H9 (cell line): ENCODE measurements around the gene CHSY3. TPM values are rescaled to one million over a fixed set of nuclear protein-coding genes. Genes with fewer than 3 reads are reported as not detected.

ENCODE experiments used
- DNase-seq: peaks from one replicate; pipeline ENCODE4 v3.0.0-alpha.2; 2017
- H2AFZ ChIP-seq: one replicate; pipeline ENCODE4 v1.6.1; 2013; ENCODE audit warnings: mild to moderate bottlenecking, low read length, control low read depth, moderate library complexity
- H2AK5ac ChIP-seq: 2 replicates; pipeline ENCODE4 v1.6.1; 2013; ENCODE audit warnings: low read length, control low read depth, mixed read lengths; ENCODE audit not compliant: insufficient read length
- H2BK120ac ChIP-seq: one replicate; pipeline ENCODE4 v1.6.1; 2013; ENCODE audit warnings: low read depth, mild to moderate bottlenecking, low read length, control low read depth, inconsistent platforms; ENCODE audit not compliant: poor library complexity, severe bottlenecking
- H2BK12ac ChIP-seq: 2 replicates; pipeline ENCODE4 v1.6.1; 2013; ENCODE audit warnings: low read length, control low read depth, mixed read lengths, low read depth; ENCODE audit not compliant: insufficient read length
- H2BK15ac ChIP-seq: 2 replicates; pipeline ENCODE4 v1.6.1; 2013; ENCODE audit warnings: low read depth, low read length, control low read depth
- H2BK20ac ChIP-seq: one replicate; pipeline ENCODE4 v1.6.1; 2013; ENCODE audit warnings: low read depth, mild to moderate bottlenecking, low read length, control low read depth, inconsistent platforms; ENCODE audit not compliant: poor library complexity, severe bottlenecking
- H2BK5ac ChIP-seq: 2 replicates; pipeline ENCODE4 v1.6.1; 2013; ENCODE audit warnings: low read length, control low read depth, mixed read lengths; ENCODE audit not compliant: insufficient read length
- H3K14ac ChIP-seq: 2 replicates; pipeline ENCODE4 v1.6.1; 2013; ENCODE audit warnings: low read length, control low read depth; ENCODE audit not compliant: insufficient read depth
- H3K18ac ChIP-seq: 2 replicates; pipeline ENCODE4 v1.6.1; 2013; ENCODE audit warnings: low read depth, mild to moderate bottlenecking, mixed read lengths, low read length, control low read depth; ENCODE audit not compliant: insufficient read length
- H3K23ac ChIP-seq: 2 replicates; pipeline ENCODE4 v1.6.1; 2013; ENCODE audit warnings: low read length, control low read depth, mixed read lengths, low read depth; ENCODE audit not compliant: insufficient read length
- H3K23me2 ChIP-seq: 2 replicates; pipeline ENCODE4 v1.6.1; 2013; ENCODE audit warnings: low read depth, mild to moderate bottlenecking, mixed read lengths, low read length, control low read depth; ENCODE audit not compliant: insufficient read length, poor library complexity, severe bottlenecking
- H3K27ac ChIP-seq: 2 replicates; pipeline ENCODE4 v1.5.1; 2013; ENCODE audit warnings: low read length, control low read depth, mixed read lengths, low read depth; ENCODE audit not compliant: insufficient read length
- H3K27me3 ChIP-seq: 2 replicates; pipeline ENCODE4 v1.6.1; 2013; ENCODE audit warnings: low read length, control low read depth, inconsistent platforms; ENCODE audit not compliant: insufficient read depth
- H3K4ac ChIP-seq: 2 replicates; pipeline ENCODE4 v1.6.1; 2013; ENCODE audit warnings: low read depth, mild to moderate bottlenecking, control low read depth, inconsistent platforms, low read length, moderate library complexity
- H3K4me1 ChIP-seq: 2 replicates; pipeline ENCODE4 v1.6.1; 2013; ENCODE audit warnings: low read length, control low read depth, inconsistent platforms; ENCODE audit not compliant: insufficient read depth
- H3K4me2 ChIP-seq: 2 replicates; pipeline ENCODE4 v1.6.1; 2013; ENCODE audit warnings: low read length, control low read depth, mixed read lengths; ENCODE audit not compliant: insufficient read length, insufficient read depth
- H3K56ac ChIP-seq: 2 replicates; pipeline ENCODE4 v1.6.1; 2013; ENCODE audit warnings: low read depth, mild to moderate bottlenecking, mixed read lengths, low read length, control low read depth; ENCODE audit not compliant: insufficient read length
- H3K79me1 ChIP-seq: 2 replicates; pipeline ENCODE4 v1.6.1; 2013; ENCODE audit warnings: low read depth, mild to moderate bottlenecking, moderate library complexity, low read length, control low read depth, inconsistent platforms; ENCODE audit not compliant: insufficient read depth, poor library complexity, severe bottlenecking
- H3K79me2 ChIP-seq: 2 replicates; pipeline ENCODE4 v1.6.1; 2013; ENCODE audit warnings: low read length, control low read depth, inconsistent platforms; ENCODE audit not compliant: insufficient read depth
- H3K9ac ChIP-seq: 2 replicates; pipeline ENCODE4 v1.6.1; 2013; ENCODE audit warnings: low read length, control low read depth, mixed read lengths; ENCODE audit not compliant: insufficient read length; ENCODE audit errors: extremely low read depth
- H3K9me3 ChIP-seq: one replicate; pipeline ENCODE4 v1.6.1; 2013; ENCODE audit warnings: low read depth, low read length, inconsistent platforms; ENCODE audit not compliant: control insufficient read depth
- H3T11ph ChIP-seq: one replicate; pipeline ENCODE4 v1.6.1; 2013; ENCODE audit warnings: mild to moderate bottlenecking, low read length, control low read depth, inconsistent platforms
- H4K20me1 ChIP-seq: one replicate; pipeline ENCODE4 v1.6.1; 2013; ENCODE audit not compliant: control insufficient read depth, insufficient read length, insufficient read depth
- H4K5ac ChIP-seq: 2 replicates; pipeline ENCODE4 v1.6.1; 2013; ENCODE audit warnings: low read depth, mild to moderate bottlenecking, mixed read lengths, low read length, control low read depth; ENCODE audit not compliant: insufficient read length
- H4K8ac ChIP-seq: replicated peaks from 2 replicates; pipeline ENCODE4 v1.6.1; 2013; ENCODE audit warnings: low read length, control low read depth, mixed read lengths, low read depth; ENCODE audit not compliant: insufficient read length
- H4K91ac ChIP-seq: 2 replicates; pipeline ENCODE4 v1.6.1; 2013; ENCODE audit warnings: low read depth, mild to moderate bottlenecking, moderate library complexity, mixed read lengths, low read length, control low read depth; ENCODE audit not compliant: insufficient read length
- H3K27ac Mint-ChIP-seq, 3 experiments: 2 replicates in 2 of 3; 3 replicates in 1 of 3; pipeline ENCODE4 v1.8.0; 2020 to 2021; ENCODE audit warnings: mixed read lengths in 3 of 3, mild to moderate bottlenecking in 1 of 3, moderate library complexity in 1 of 3
- H3K27me3 Mint-ChIP-seq: 2 replicates; pipeline ENCODE4 v1.8.0; 2021; ENCODE audit warnings: low read depth, mild to moderate bottlenecking, moderate library complexity, mixed read lengths
- H3K36me3 Mint-ChIP-seq, 3 experiments: 2 replicates in 2 of 3; 3 replicates in 1 of 3; pipeline ENCODE4 v1.8.0; 2020 to 2021; ENCODE audit warnings: low read depth in 3 of 3, mixed read lengths in 3 of 3; ENCODE audit not compliant: insufficient read depth in 1 of 3
- H3K4me1 Mint-ChIP-seq, 2 experiments: 2 replicates each; pipeline ENCODE4 v1.8.0; 2020; ENCODE audit warnings: mixed read lengths in 2 of 2
- H3K4me3 Mint-ChIP-seq, 2 experiments: 2 replicates in 1 of 2; 3 replicates in 1 of 2; pipeline ENCODE4 v1.8.0; 2020 to 2021; ENCODE audit warnings: mild to moderate bottlenecking in 2 of 2, mixed read lengths in 2 of 2, moderate library complexity in 1 of 2
- H3K9me3 Mint-ChIP-seq, 2 experiments: 2 replicates in 1 of 2; 3 replicates in 1 of 2; pipeline ENCODE4 v1.8.0; 2020; ENCODE audit warnings: mild to moderate bottlenecking in 2 of 2, mixed read lengths in 2 of 2, moderate library complexity in 1 of 2
- WGBS: extraction: QIAGEN DNeasy Blood & Tissue Kit; methylation state at CpG from one replicate; pipeline ENCODE4 v1.1.7; 2013; ENCODE audit warnings: missing lambda C conversion rate, low lambda C conversion rate, mixed read lengths; ENCODE audit not compliant: insufficient read length; ENCODE audit errors: extremely low coverage; 5-methylcytosine and 5-hydroxymethylcytosine counted together
- total RNA-seq: library from RNA; stranded (reverse); gene quantifications from 2 replicates; pipeline ENCODE4 v1.2.1, GENCODE V29; 2021
- TF ChIP-seq, protein P1 (sequence below): fragments of 200-600 bp; sonication (generic); conservative IDR thresholded peaks from 3 replicates; pipeline ENCODE4 v1.8.0; 2021; ENCODE audit warnings: antibody characterized with exemption, mild to moderate bottlenecking

The CHSY3 gene
- total RNA-seq, 1 experiment from 2014 or later, result 0.37 TPM

DNA sequence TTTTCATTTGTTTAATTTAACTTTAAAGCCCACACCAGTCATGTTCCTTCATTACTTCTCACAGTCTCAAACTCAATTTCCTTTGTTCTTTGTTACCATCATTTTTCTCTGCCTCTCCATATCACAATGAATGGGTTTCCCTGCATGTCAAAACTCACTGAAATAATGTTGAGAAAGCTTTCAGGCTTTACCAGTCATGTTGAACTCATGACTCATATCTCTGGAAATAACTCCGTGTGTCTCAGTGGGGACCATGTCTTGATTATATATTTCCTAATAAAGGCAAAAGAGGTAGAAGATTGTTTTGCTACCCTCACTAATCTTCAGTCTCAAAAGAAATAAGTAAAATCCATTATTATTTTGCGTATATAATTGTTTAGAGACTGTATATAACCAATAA is 231.2 kb downstream of the CHSY3 start:
- Histone ChIP-seq H3K79me2 (no peaks in the 10 kb centered on the region), H3K27ac (no peak overlapping the region), H3K4ac (no peak overlapping the region), H2BK5ac (no peak overlapping the region), H4K5ac (no peak overlapping the region), H2BK120ac (no peak overlapping the region), H2BK20ac (no peak overlapping the region), H3K9me3 (no peaks in the 10 kb centered on the region), H3T11ph (no peak overlapping the region), H3K79me1 (no peaks in the 10 kb centered on the region), H2BK12ac (no peak overlapping the region), H3K9ac (no peak overlapping the region), H3K56ac (no peak overlapping the region), H4K20me1 (no peaks in the 10 kb centered on the region), H4K8ac (no peak overlapping the region), H3K14ac (no peak overlapping the region), H2BK15ac (no peak overlapping the region), H3K23me2 (no peaks in the 10 kb centered on the region), H3K18ac (no peak overlapping the region), H2AFZ (no peak overlapping the region), H3K23ac (no peak overlapping the region), H3K27me3 (no peaks in the 10 kb centered on the region), H3K4me2 (no peak overlapping the region), H4K91ac (no peak overlapping the region), H3K4me1 (no peaks in the 10 kb centered on the region), H2AK5ac (no peak overlapping the region)
- Mint-ChIP-seq H3K4me3 (no peak overlapping the region), H3K27me3 (no peaks in the 10 kb centered on the region), H3K9me3 (no peaks in the 10 kb centered on the region), H3K36me3 (no peaks in the 10 kb centered on the region), H3K4me1 (no peaks in the 10 kb centered on the region), H3K27ac (no peak overlapping the region)
- no CpG with 5 or more reads among the region's 2 CpGs for WGBS
- TF ChIP-seq, protein P1, sequence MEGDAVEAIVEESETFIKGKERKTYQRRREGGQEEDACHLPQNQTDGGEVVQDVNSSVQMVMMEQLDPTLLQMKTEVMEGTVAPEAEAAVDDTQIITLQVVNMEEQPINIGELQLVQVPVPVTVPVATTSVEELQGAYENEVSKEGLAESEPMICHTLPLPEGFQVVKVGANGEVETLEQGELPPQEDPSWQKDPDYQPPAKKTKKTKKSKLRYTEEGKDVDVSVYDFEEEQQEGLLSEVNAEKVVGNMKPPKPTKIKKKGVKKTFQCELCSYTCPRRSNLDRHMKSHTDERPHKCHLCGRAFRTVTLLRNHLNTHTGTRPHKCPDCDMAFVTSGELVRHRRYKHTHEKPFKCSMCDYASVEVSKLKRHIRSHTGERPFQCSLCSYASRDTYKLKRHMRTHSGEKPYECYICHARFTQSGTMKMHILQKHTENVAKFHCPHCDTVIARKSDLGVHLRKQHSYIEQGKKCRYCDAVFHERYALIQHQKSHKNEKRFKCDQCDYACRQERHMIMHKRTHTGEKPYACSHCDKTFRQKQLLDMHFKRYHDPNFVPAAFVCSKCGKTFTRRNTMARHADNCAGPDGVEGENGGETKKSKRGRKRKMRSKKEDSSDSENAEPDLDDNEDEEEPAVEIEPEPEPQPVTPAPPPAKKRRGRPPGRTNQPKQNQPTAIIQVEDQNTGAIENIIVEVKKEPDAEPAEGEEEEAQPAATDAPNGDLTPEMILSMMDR, result no peak
- DNase-seq, result no peak
